ENCODE results near the gene DLG2.

Gene DLG2

GRCh38 chr11:83649528-83649855 lies 1977.7 kb downstream of the DLG2 start:
- Mint-ChIP-seq H3K36me3 (no peaks in the 10 kb centered on the region), H3K27me3 (peaks cover 12% of the 10 kb centered on the region), H3K4me1 (no peaks in the 10 kb centered on the region), H3K4me3 (no peak overlapping the region), H3K9me3 (no peaks in the 10 kb centered on the region), H3K27ac (no peak overlapping the region)
- ATAC-seq (ENCODE audit: low read depth) (no peak), DNase-seq (ENCODE audit: low spot score in 2 of 2) (no peak)

GRCh38 chr11:83648610-83649527 lies 1978.3 kb downstream of the DLG2 start:
- H3K27ac Mint-ChIP-seq = no peak overlapping the region
- no peaks in the 10 kb centered on the region for H3K4me1 Mint-ChIP-seq
- peaks cover 12% of the 10 kb centered on the region for H3K27me3 Mint-ChIP-seq
- no peaks in the 10 kb centered on the region for H3K36me3 Mint-ChIP-seq
- H3K4me3 Mint-ChIP-seq = no peak overlapping the region
- DNase-seq (ENCODE audit: low spot score in 2 of 2) (no peak), ATAC-seq (ENCODE audit: low read depth) (no peak)
- no peaks in the 10 kb centered on the region for H3K9me3 Mint-ChIP-seq

GRCh38 chr11:83645561-83645960 lies 1981.6 kb downstream of the DLG2 start:
- DNase-seq (ENCODE audit: low spot score in 2 of 2) (no peak), ATAC-seq (ENCODE audit: low read depth) (no peak)
- Mint-ChIP-seq H3K36me3 (no peaks in the 10 kb centered on the region), H3K27me3 (peaks cover 15% of the 10 kb centered on the region), H3K4me1 (no peaks in the 10 kb centered on the region), H3K9me3 (no peaks in the 10 kb centered on the region), H3K4me3 (no peak overlapping the region), H3K27ac (no peak overlapping the region)

- H3K36me3 Mint-ChIP-seq = no peaks in the 10 kb centered on the region
- H3K27me3 Mint-ChIP-seq = peaks cover 19% of the 10 kb centered on the region
- H3K4me3 Mint-ChIP-seq = no peak overlapping the region
- H3K4me1 Mint-ChIP-seq = no peaks in the 10 kb centered on the region
- ATAC-seq (ENCODE audit: low read depth) (no peak), DNase-seq (ENCODE audit: low spot score in 2 of 2) (no peak)
- H3K27ac Mint-ChIP-seq = no peak overlapping the region
- no peaks in the 10 kb centered on the region for H3K9me3 Mint-ChIP-seq
Observed at GRCh38 chr11:83643115-83643514, 1984.0 kb downstream of the DLG2 start.

GRCh38 chr11:83642500-83642899 lies 1984.6 kb downstream of the DLG2 start:
- Mint-ChIP-seq H3K27me3 (peaks cover 19% of the 10 kb centered on the region), H3K4me1 (no peaks in the 10 kb centered on the region)
- DNase-seq (ENCODE audit: low spot score in 2 of 2) = no peak

GRCh38 chr11:83641511-83641910 lies 1985.6 kb downstream of the DLG2 start:
- Mint-ChIP-seq H3K4me3 (no peak overlapping the region), H3K4me1 (no peaks in the 10 kb centered on the region), H3K36me3 (no peaks in the 10 kb centered on the region), H3K9me3 (no peaks in the 10 kb centered on the region), H3K27ac (no peak overlapping the region), H3K27me3 (peaks cover 19% of the 10 kb centered on the region)
- ATAC-seq (ENCODE audit: low read depth) (no peak), DNase-seq (ENCODE audit: low spot score in 2 of 2) (no peak)

More at GRCh38 chr11:83642500-83642899, 1984.6 kb downstream of the DLG2 start:
- Mint-ChIP-seq H3K36me3 (no peaks in the 10 kb centered on the region), H3K27ac (no peak overlapping the region), H3K4me3 (no peak overlapping the region), H3K9me3 (no peaks in the 10 kb centered on the region)
- no peak for ATAC-seq (ENCODE audit: low read depth)

- DNase-seq (ENCODE audit: low spot score in 2 of 2) (no peak), ATAC-seq (ENCODE audit: low read depth) (no peak)
- Mint-ChIP-seq H3K27me3 (peaks cover 18% of the 10 kb centered on the region), H3K27ac (no peak overlapping the region), H3K4me1 (no peaks in the 10 kb centered on the region), H3K9me3 (no peaks in the 10 kb centered on the region), H3K4me3 (no peak overlapping the region), H3K36me3 (no peaks in the 10 kb centered on the region)
Observed at GRCh38 chr11:83639995-83640758, 1987.0 kb downstream of the DLG2 start.

GRCh38 chr11:83635166-83635565 lies 1992.0 kb downstream of the DLG2 start:
- Mint-ChIP-seq H3K4me1 (no peaks in the 10 kb centered on the region), H3K27me3 (peaks cover 10% of the 10 kb centered on the region)

GRCh38 chr11:83630211-83630610 lies 1996.9 kb downstream of the DLG2 start:
- ATAC-seq (ENCODE audit: low read depth) (no peak), DNase-seq (ENCODE audit: low spot score in 2 of 2) (no peak)
- Mint-ChIP-seq H3K36me3 (no peaks in the 10 kb centered on the region), H3K4me1 (no peaks in the 10 kb centered on the region), H3K4me3 (no peak overlapping the region), H3K27me3 (peaks cover 3% of the 10 kb centered on the region), H3K9me3 (no peaks in the 10 kb centered on the region), H3K27ac (no peak overlapping the region)

More at GRCh38 chr11:83635166-83635565, 1992.0 kb downstream of the DLG2 start:
- no peaks in the 10 kb centered on the region for H3K9me3 Mint-ChIP-seq
- ATAC-seq (ENCODE audit: low read depth) (no peak), DNase-seq (ENCODE audit: low spot score in 2 of 2) (no peak)
- no peak overlapping the region for H3K4me3 Mint-ChIP-seq
- no peaks in the 10 kb centered on the region for H3K36me3 Mint-ChIP-seq
- no peak overlapping the region for H3K27ac Mint-ChIP-seq

- Mint-ChIP-seq H3K4me1 (no peaks in the 10 kb centered on the region), H3K27ac (no peak overlapping the region), H3K36me3 (no peaks in the 10 kb centered on the region), H3K27me3 (peaks cover 3% of the 10 kb centered on the region), H3K4me3 (no peak overlapping the region), H3K9me3 (no peaks in the 10 kb centered on the region)
- DNase-seq (ENCODE audit: low spot score in 2 of 2) (no peak), ATAC-seq (ENCODE audit: low read depth) (no peak)
Observed at GRCh38 chr11:83629775-83630174, 1997.4 kb downstream of the DLG2 start.

GRCh38 chr11:83628622-83629355 lies 1998.4 kb downstream of the DLG2 start:
- Mint-ChIP-seq H3K27ac (no peak overlapping the region), H3K27me3 (peaks cover 3% of the 10 kb centered on the region), H3K9me3 (no peaks in the 10 kb centered on the region), H3K36me3 (no peaks in the 10 kb centered on the region), H3K4me1 (no peaks in the 10 kb centered on the region), H3K4me3 (no peak overlapping the region)
- no peak for DNase-seq (ENCODE audit: low spot score in 2 of 2)
- ATAC-seq (ENCODE audit: low read depth) = no peak

- no peaks in the 10 kb centered on the region for H3K4me1 Mint-ChIP-seq
- H3K27ac Mint-ChIP-seq = no peak overlapping the region
- no peak for ATAC-seq (ENCODE audit: low read depth)
- H3K9me3 Mint-ChIP-seq = no peaks in the 10 kb centered on the region
- no peaks in the 10 kb centered on the region for H3K36me3 Mint-ChIP-seq
- H3K27me3 Mint-ChIP-seq = peaks cover 3% of the 10 kb centered on the region
- no peak overlapping the region for H3K4me3 Mint-ChIP-seq
- DNase-seq (ENCODE audit: low spot score in 2 of 2) = no peak
Observed at GRCh38 chr11:83625336-83625735, 2001.8 kb downstream of the DLG2 start.

GRCh38 chr11:83617671-83618070 lies 2009.5 kb downstream of the DLG2 start:
- H3K4me3 Mint-ChIP-seq = no peak overlapping the region
- no peak overlapping the region for H3K27ac Mint-ChIP-seq
- ATAC-seq (ENCODE audit: low read depth) (no peak), DNase-seq (ENCODE audit: low spot score in 2 of 2) (no peak)
- H3K9me3 Mint-ChIP-seq = no peaks in the 10 kb centered on the region
- H3K36me3 Mint-ChIP-seq = no peaks in the 10 kb centered on the region
- peaks cover 2% of the 10 kb centered on the region for H3K27me3 Mint-ChIP-seq
- H3K4me1 Mint-ChIP-seq = peaks cover 3% of the 10 kb centered on the region

- no peak for ATAC-seq (ENCODE audit: low read depth)
- no peak for DNase-seq (ENCODE audit: low spot score in 2 of 2)
- Mint-ChIP-seq H3K9me3 (no peaks in the 10 kb centered on the region), H3K27ac (no peak overlapping the region), H3K36me3 (no peaks in the 10 kb centered on the region), H3K4me3 (no peak overlapping the region), H3K27me3 (no peaks in the 10 kb centered on the region), H3K4me1 (peaks cover 5% of the 10 kb centered on the region)
Observed at GRCh38 chr11:83613767-83614121, 2013.4 kb downstream of the DLG2 start.

All from memory B cell (primary cell).